Liver (tissue), 3 donors: ENCODE measurements around the gene POLD3.
A peak's percentile ranks its signal among the peaks of the same experiment; 100 is the strongest.

Experiments
- FOXA2 ChIP-seq: IDR thresholded peaks from 2 replicates; pipeline ENCODE4 v1.6.1; 2016; ENCODE audit warnings: antibody characterized with exemption
- HNF4A ChIP-seq, 2 donors: conservative IDR thresholded peaks; 2 replicates each; pipeline ENCODE4 v1.6.1; 2016; ENCODE audit warnings: antibody characterized with exemption in 2 of 2, mild to moderate bottlenecking in 2 of 2
- HNF4G ChIP-seq: IDR thresholded peaks from 2 replicates; pipeline ENCODE4 v1.6.1; 2016; ENCODE audit warnings: antibody characterized with exemption
- JUND ChIP-seq, 2 donors: IDR thresholded peaks; 2 replicates each; pipeline ENCODE4 v1.6.1; 2016; ENCODE audit warnings: antibody characterized with exemption in 2 of 2
- NR2F2 ChIP-seq: IDR thresholded peaks from 2 replicates; pipeline ENCODE4 v1.6.1; 2016; ENCODE audit warnings: antibody characterized with exemption
- RAD21 ChIP-seq, 2 donors: IDR thresholded peaks; 2 replicates each; pipeline ENCODE4 v1.6.1; 2016; ENCODE audit warnings: antibody characterized with exemption in 2 of 2, mild to moderate bottlenecking in 2 of 2
- SP1 ChIP-seq: IDR thresholded peaks from 2 replicates; pipeline ENCODE4 v1.6.1; 2018; ENCODE audit warnings: antibody characterized with exemption, mild to moderate bottlenecking
- TAF1 ChIP-seq: conservative IDR thresholded peaks from 2 replicates; pipeline ENCODE4 v1.6.1; 2016; ENCODE audit warnings: antibody characterized with exemption, mild to moderate bottlenecking
- YY1 ChIP-seq: IDR thresholded peaks from 2 replicates; pipeline ENCODE4 v1.6.1; 2016; ENCODE audit warnings: antibody characterized with exemption, mild to moderate bottlenecking
- TF ChIP-seq, protein P1 (sequence below): IDR thresholded peaks from 2 replicates; pipeline ENCODE4 v1.6.1; 2016; ENCODE audit warnings: antibody characterized with exemption, mild to moderate bottlenecking
- TF ChIP-seq, protein P2 (sequence below): fragments of 150-350 bp; IDR thresholded peaks from 2 replicates; pipeline ENCODE4 v1.5.1; 2017; ENCODE audit warnings: improper control_type of control experiment, low read depth, low read length; ENCODE audit not compliant: missing input control
- TF ChIP-seq, protein P3 (sequence below): IDR thresholded peaks from 2 replicates; pipeline ENCODE4 v1.6.1; 2016; ENCODE audit warnings: antibody characterized with exemption
- TF ChIP-seq, protein P4 (sequence below): IDR thresholded peaks from 2 replicates; pipeline ENCODE4 v1.6.1; 2016; ENCODE audit warnings: antibody characterized with exemption
- TF ChIP-seq, protein P5 (sequence below): IDR thresholded peaks from 2 replicates; pipeline ENCODE4 v1.6.1; 2016; ENCODE audit warnings: antibody characterized with exemption
- donor health status: healthy.
- donor health status: healthy.

DNA sequence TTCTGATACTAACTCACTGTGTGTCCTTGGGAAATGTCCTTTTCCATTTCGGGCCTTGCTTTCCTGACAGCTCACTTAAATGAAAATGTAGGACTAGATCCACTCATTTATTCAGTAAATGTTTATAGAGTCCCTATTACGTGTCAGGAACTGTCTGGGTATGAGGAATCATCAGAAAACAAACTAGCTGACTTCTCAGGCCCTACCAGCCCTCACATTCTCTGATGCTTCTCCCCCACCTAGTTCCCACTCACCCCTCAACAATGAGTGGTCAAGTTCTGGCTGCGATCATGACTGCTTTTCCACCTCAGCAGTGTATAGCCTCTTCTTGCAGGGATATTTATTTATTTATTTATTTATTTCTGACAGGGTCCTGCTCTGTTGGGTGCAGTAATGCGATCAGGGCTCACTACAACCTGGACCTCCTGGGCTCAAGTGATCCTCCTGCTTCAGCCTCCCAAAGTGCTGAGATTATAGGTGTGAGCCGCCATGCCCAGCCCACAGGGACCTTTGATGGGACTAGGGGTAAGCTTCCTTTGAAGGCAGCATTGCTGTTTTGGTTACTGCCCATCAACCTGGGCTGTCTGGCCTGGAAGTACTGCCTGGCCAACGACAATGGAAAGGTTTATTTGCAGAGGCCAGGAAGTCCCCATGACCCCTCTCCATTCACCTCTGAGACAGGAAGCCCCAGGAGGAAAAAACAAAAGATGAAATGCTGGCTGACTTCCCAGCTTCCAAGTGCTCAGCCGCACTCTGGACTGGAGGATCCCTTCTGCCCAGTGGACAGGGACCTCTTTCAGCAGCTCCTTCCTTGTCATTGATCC lies 33.1 kb upstream of the POLD3 start:
- TF ChIP-seq, protein P1, sequence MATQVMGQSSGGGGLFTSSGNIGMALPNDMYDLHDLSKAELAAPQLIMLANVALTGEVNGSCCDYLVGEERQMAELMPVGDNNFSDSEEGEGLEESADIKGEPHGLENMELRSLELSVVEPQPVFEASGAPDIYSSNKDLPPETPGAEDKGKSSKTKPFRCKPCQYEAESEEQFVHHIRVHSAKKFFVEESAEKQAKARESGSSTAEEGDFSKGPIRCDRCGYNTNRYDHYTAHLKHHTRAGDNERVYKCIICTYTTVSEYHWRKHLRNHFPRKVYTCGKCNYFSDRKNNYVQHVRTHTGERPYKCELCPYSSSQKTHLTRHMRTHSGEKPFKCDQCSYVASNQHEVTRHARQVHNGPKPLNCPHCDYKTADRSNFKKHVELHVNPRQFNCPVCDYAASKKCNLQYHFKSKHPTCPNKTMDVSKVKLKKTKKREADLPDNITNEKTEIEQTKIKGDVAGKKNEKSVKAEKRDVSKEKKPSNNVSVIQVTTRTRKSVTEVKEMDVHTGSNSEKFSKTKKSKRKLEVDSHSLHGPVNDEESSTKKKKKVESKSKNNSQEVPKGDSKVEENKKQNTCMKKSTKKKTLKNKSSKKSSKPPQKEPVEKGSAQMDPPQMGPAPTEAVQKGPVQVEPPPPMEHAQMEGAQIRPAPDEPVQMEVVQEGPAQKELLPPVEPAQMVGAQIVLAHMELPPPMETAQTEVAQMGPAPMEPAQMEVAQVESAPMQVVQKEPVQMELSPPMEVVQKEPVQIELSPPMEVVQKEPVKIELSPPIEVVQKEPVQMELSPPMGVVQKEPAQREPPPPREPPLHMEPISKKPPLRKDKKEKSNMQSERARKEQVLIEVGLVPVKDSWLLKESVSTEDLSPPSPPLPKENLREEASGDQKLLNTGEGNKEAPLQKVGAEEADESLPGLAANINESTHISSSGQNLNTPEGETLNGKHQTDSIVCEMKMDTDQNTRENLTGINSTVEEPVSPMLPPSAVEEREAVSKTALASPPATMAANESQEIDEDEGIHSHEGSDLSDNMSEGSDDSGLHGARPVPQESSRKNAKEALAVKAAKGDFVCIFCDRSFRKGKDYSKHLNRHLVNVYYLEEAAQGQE: no peak
- TF ChIP-seq, protein P2, sequence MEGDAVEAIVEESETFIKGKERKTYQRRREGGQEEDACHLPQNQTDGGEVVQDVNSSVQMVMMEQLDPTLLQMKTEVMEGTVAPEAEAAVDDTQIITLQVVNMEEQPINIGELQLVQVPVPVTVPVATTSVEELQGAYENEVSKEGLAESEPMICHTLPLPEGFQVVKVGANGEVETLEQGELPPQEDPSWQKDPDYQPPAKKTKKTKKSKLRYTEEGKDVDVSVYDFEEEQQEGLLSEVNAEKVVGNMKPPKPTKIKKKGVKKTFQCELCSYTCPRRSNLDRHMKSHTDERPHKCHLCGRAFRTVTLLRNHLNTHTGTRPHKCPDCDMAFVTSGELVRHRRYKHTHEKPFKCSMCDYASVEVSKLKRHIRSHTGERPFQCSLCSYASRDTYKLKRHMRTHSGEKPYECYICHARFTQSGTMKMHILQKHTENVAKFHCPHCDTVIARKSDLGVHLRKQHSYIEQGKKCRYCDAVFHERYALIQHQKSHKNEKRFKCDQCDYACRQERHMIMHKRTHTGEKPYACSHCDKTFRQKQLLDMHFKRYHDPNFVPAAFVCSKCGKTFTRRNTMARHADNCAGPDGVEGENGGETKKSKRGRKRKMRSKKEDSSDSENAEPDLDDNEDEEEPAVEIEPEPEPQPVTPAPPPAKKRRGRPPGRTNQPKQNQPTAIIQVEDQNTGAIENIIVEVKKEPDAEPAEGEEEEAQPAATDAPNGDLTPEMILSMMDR: no peak
- TF ChIP-seq SP1 (peak; percentile 26), NR2F2 (peak; percentile 94), FOXA2 (no peak), TAF1 (no peak), YY1 (no peak), RAD21 (IDR thresholded peaks at IDR 0.05) (no peak), JUND (IDR thresholded peaks at IDR 0.05) (no peak), HNF4G (no peak), HNF4A (conservative IDR thresholded peaks at IDR 0.05) (no peak)
- TF ChIP-seq, protein P3, sequence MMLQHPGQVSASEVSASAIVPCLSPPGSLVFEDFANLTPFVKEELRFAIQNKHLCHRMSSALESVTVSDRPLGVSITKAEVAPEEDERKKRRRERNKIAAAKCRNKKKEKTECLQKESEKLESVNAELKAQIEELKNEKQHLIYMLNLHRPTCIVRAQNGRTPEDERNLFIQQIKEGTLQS: no peak
- TF ChIP-seq, protein P4, sequence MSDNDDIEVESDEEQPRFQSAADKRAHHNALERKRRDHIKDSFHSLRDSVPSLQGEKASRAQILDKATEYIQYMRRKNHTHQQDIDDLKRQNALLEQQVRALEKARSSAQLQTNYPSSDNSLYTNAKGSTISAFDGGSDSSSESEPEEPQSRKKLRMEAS: no peak
- TF ChIP-seq, protein P5, sequence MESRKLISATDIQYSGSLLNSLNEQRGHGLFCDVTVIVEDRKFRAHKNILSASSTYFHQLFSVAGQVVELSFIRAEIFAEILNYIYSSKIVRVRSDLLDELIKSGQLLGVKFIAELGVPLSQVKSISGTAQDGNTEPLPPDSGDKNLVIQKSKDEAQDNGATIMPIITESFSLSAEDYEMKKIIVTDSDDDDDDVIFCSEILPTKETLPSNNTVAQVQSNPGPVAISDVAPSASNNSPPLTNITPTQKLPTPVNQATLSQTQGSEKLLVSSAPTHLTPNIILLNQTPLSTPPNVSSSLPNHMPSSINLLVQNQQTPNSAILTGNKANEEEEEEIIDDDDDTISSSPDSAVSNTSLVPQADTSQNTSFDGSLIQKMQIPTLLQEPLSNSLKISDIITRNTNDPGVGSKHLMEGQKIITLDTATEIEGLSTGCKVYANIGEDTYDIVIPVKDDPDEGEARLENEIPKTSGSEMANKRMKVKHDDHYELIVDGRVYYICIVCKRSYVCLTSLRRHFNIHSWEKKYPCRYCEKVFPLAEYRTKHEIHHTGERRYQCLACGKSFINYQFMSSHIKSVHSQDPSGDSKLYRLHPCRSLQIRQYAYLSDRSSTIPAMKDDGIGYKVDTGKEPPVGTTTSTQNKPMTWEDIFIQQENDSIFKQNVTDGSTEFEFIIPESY: no peak
